GM19438 (cell line): ENCODE data around the gene FNIP2.

ENCODE experiments used
- ATAC-seq: cut with Tn5 transposase; IDR thresholded peaks from one replicate; pipeline ENCODE4 v1.9.1; 2021; ENCODE audit warnings: low read depth; ENCODE audit not compliant: unreplicated experiment

The FNIP2 gene

DNA sequence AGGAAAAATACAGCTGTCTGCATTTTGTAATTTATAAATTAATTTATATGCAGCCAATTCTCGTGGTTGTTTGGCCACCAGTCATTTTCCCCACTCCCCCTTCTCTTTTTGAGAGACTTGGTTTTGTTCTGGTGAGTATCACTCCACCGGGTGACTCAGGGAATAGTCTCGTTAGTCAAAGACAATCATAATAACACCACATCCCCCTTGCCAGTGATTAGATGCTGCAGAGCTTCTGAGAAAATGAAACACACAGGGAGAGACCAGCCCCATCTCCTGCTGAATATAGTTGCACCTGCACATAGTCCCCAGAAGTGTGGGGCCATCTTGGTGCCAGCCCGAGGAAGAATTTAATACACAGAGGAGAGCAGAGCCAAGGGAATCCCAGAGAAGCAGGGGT is 8.0 kb upstream of the FNIP2 start:
- ATAC-seq: no peak

GRCh38 chr4:158762553-158762952 is 6.3 kb upstream of the FNIP2 start:
- ATAC-seq: no peak

DNA sequence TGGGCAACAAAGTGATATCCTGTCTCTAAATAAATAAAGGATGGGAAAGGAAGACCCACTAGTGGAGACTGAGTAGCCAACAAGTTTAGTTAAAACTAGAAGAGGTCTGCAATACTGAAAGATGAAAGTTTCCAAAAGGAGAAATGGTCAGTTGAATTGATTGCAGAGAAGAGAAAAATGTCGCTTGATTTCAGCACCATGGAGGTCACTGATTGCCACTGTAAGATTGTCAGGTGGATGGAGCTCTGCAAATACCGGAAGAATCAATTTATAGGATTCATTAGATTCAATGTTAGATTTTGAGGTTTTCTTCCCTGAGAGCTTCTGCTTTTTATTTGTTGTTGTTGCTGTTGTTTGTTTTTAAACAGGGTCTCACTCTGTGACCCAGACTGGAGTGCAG is 5.4 kb upstream of the FNIP2 start:
- no peak for ATAC-seq

GRCh38 chr4:158766434-158767044 is 2.3 kb upstream of the FNIP2 start:
- no peak for ATAC-seq

- ATAC-seq: no peak
Measured at GRCh38 chr4:158767451-158767850, 1.4 kb upstream of the FNIP2 start.

DNA sequence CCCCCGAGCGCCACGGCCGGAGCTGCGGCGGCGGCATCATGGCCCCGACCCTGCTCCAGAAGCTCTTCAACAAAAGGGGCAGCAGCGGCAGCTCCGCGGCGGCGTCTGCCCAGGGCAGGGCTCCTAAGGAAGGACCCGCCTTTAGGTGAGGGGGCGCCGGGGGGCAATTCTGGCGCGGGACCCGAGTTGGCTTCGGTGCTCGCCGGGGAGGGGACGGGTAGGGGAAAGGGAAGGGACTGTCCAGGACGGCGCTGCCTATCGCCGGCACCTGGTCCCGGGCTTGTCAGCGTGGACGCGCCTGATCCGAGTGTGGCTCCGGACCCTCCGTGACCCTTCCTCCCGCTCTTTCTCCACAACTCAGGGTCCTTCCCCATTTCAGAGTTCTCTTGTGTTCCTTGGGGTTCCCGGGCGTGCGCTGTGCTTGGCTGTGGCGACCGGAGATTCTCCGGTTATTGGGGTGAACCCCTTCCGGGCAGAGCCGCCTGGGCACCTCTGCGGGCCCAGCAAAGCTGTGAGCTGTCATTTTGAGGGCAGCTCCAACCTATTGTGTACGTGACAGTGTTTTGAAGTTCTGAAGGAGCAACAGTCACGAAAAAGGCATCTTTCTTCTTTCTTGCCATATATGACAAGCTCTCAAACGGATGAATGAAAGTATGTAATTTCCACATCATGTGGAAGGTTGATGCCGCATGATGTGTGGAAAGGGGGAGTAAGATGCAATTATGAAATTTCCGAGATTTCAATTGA is 522 bp downstream of the FNIP2 start:
- peak; percentile 39 for ATAC-seq

DNA sequence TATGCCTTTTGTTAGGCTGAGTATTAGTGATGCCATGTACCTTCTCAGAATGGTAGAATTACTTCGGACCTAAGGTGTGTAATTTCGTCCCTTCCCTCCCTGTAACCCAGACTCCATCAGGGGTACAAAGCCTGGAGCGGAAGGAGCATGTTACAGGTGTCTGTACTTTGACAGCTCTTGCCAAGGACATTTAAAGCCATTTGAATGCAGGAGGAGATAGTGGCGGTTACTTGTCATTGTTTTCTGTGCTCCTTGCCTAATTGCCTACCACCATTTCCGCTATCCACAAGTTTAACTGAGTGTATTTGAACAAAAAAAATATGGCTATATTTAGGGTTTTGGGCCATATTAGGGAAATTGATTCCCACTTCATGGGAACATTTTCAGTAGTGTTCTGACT is 1.8 kb downstream of the FNIP2 start:
- no peak for ATAC-seq

GRCh38 chr4:158771776-158772175 is 3.0 kb downstream of the FNIP2 start:
- ATAC-seq: no peak

- no peak for ATAC-seq
Measured at GRCh38 chr4:158775091-158775651, 6.3 kb downstream of the FNIP2 start.

DNA sequence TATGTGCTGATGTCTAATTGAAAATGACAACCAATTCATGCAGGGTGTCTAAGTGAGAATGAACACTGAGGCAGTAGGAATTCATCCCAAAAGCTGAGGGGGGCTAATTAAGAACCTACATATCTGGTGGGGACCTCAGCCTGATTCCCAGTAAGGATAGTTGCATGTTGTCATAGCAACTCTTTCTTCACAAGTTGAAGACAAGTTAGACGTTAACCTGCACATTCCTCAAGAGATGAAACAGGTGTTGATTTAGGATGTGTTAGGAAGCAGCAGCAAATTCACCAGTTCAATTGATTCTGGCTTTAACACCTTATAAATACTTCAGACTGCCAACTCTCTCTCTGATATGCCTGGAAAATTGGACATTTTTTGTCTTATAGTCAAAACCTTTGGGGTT is 7.3 kb downstream of the FNIP2 start:
- ATAC-seq: no peak

GRCh38 chr4:158777423-158778155 is 8.8 kb downstream of the FNIP2 start:
- ATAC-seq: no peak

- peak; percentile 96 for ATAC-seq
Measured at GRCh38 chr4:158778156-158778711, 9.4 kb downstream of the FNIP2 start.

GRCh38 chr4:158778712-158779111 is 9.9 kb downstream of the FNIP2 start:
- ATAC-seq: no peak

DNA sequence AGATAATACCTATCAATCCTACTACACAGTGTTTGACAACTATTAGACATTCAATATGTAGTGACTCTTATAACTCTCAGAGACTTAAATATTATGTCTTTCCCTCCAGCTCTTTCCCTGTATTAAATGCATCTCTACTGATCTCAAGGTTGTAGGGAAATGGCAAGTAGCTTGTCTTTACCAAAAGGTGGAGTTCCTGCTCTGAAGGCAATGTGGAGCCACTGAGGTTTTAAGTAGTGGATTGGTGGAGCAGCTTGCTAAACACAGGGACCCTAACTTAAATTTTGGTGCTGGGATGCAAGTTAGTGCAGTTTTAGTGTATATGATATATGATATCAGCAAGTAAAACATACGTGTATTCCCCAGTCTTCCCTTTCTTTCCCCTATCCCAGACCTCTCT is 13.1 kb downstream of the FNIP2 start:
- no peak for ATAC-seq

DNA sequence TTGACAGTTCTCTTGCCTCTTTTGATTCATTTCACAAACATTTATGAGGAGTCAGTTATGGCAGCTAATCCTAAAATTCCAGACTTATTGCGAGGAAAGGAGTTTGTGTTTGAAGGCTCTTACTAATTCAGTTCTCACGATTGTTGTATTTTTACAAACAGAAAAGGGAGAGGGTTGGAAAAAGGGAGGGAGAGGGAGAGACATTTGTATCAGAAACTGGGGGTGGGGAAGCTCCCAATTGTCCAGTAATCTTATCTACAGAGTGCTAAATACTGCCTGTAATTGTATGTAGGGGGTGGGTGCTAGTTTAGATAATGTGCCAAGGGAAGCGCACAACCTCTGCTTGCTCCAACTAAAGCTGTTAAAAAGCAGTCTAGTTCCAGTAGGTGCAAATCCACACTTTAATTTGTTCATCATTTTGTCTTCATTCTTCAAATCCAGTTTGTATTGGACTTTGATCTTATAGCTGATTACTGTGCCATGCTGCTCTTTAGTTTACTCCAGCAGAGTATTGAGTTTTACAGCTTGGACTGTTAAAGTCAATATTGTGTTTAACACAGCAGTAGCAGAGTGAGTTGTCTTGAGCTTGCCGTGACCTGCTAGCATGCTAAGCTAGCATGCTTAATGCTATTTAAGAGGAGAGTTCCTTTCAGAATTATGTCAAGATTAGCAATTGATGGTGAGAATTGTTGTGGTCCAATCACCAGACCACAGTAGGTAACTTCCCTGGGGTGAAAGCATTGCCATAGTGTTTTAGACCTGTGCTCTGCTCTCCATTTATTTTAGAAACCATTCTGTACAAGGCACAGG is 13.9 kb downstream of the FNIP2 start:
- no peak for ATAC-seq

DNA sequence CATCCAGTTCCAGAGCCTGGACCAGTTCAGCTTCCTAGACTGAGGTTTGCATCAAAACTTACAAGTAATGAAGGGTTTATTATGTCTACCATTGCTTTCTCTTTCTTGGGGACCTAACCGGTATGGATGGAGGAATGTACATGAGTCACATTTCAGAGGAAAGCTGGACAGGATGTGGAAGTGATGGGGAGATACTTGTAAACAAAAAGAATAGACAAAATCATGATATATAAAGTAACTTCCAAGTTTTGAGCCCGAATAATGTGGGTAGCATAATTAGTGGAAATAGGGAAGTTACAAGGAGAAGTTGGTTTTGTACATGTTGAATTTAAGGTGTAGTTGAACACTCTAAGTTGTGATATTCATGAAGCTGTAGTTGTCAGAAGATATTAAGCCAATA is 15.0 kb downstream of the FNIP2 start:
- ATAC-seq: no peak

DNA sequence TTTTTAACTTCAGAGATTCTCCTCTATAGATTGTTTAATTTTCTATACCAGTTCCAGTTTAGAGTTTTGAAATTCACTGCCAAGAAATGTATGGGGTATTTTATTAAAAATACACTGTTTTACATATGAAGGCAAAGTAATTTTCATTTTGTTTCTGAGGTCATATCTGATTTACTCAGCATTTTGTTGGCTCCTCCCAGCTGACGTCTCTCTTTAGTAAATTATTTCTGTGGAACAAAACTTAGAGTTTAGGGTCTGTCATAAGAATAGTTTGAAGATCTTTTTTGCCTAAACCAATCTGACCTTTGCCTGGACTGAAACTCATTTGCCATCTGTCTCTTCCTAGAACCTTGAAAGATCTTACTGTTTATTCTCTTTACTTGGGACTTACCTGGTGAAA is 16.9 kb downstream of the FNIP2 start:
- ATAC-seq: no peak

- ATAC-seq: no peak
Measured at GRCh38 chr4:158786121-158786601, 17.3 kb downstream of the FNIP2 start.

DNA sequence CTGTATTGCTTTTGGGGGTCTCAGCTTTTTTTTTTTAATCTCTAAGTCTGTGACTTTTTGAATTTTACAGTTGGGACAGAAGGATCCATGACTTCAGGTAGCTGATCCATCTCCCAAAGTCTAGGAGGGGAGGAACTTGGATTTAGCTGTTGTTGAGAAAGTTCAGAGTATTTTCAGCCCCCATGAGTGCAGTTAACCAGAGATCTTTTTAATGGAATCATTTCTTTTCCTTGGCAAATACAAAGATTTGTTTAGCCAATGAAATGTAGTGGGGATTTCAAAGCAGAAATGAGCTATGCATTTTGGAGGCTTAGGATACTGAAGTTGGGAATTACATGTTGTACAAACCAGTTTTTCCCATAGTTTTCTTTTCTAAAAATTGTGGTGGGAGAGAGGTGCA is 18.1 kb downstream of the FNIP2 start:
- ATAC-seq: no peak
